Ovary (tissue), 9 donors: Measurements from ENCODE around the gene ANKZF1. TPM values are rescaled to one million over a fixed set of nuclear protein-coding genes. Genes with fewer than 3 reads are reported as not detected.

Experiments used
- DNase-seq, 5 donors: peaks; one replicate each; pipeline ENCODE4 v3.0.0-alpha.2; 2019 to 2020
- H3K27ac ChIP-seq, 2 donors: fragments of 200-600 bp; one replicate each; pipeline versions ENCODE4 v1.5.1 to v1.8.0; 2019 to 2022
- H3K27me3 ChIP-seq: fragments of 200-600 bp; one replicate; pipeline ENCODE4 v1.8.0; 2022
- H3K36me3 ChIP-seq: fragments of 200-600 bp; sonication (generic); one replicate; pipeline ENCODE4 v1.5.1; 2019
- H3K4me1 ChIP-seq: one replicate; pipeline ENCODE4 v1.8.1; 2013; ENCODE audit warnings: mild to moderate bottlenecking, moderate library complexity; ENCODE audit not compliant: insufficient read depth
- H3K4me3 ChIP-seq: fragments of 200-600 bp; sonication (generic); one replicate; pipeline ENCODE4 v1.5.1; 2017
- H3K9me3 ChIP-seq, 2 donors: fragments of 200-600 bp in 1 of 2; sonication (generic) in 1 of 2; one replicate each; pipeline versions ENCODE4 v1.5.1 to v1.8.1; 2013 to 2019; ENCODE audit warnings: mild to moderate bottlenecking in 1 of 2, moderate library complexity in 1 of 2
- CTCF ChIP-seq, 3 donors: fragments of 450-650 bp in 2 of 3; fragments of 200-600 bp in 1 of 3; IDR thresholded peaks; one replicate each; pipeline versions ENCODE4 v1.5.1 to v1.8.0; 2016 to 2022; ENCODE audit warnings: antibody characterized with exemption in 3 of 3, mild to moderate bottlenecking in 1 of 3
- EP300 ChIP-seq: sonication (generic); formaldehyde crosslinking; IDR thresholded peaks from one replicate; pipeline ENCODE4 v1.6.1; 2017; ENCODE audit warnings: antibody characterized with exemption
- POLR2A ChIP-seq: fragments of 450-650 bp; IDR thresholded peaks from one replicate; pipeline ENCODE4 v1.6.1; 2017; ENCODE audit warnings: antibody characterized with exemption, mild to moderate bottlenecking, moderate library complexity
- WGBS, 3 donors: extraction: QIAGEN DNeasy Blood & Tissue Kit in 1 of 3; methylation state at CpG; one replicate each; pipeline versions ENCODE4 v1.1.5 to v1.1.7; 2013 to 2017; 5-methylcytosine and 5-hydroxymethylcytosine counted together
- intact Hi-C, 4 donors: fragments of 100-400 bp; cut with DNase I; formaldehyde crosslinking; loops; one replicate each; pipeline versions ENCODE4 v1.11.0 to v1.15.1; 2022 to 2023
- polyA plus RNA-seq, 2 donors: library from polyadenylated mRNA; stranded (reverse); fragments of 200-250 nt in 1 of 2; fragments of 350-450 nt in 1 of 2; fragmentation: Illumina TruSeq in 1 of 2; extraction: RNeasy Lipid Tissue Mini Kit (QIAGEN cat#74804) in 1 of 2; gene quantifications; one replicate each; pipeline ENCODE4 v1.2.3, GENCODE V29; 2013 to 2014
- total RNA-seq, 7 donors: library from RNA; depleted of rRNA in 2 of 7; stranded (reverse); fragments of >200 nt in 2 of 7; fragmentation: NEBNext Ultra II Directional in 3 of 7; extraction: Animal tissue kit (Norgen Biotek cat#: 25700) in 3 of 7; gene quantifications; one replicate each; pipeline versions ENCODE4 v1.1.0 to v1.2.4, GENCODE V29; 2016 to 2023
- donor health status: DM: no; HTN: no; CAD: no; lungs with moderate emphysema.
- donor health status: DM: no; HTN: no; CAD: no.
- donor health status: Bipolar disorder and iron deficiency.
- donor health status: DM: yes; HTN: yes; CAD: no.
- donor health status: DM: no; HTN: no; CAD: no.
- donor health status: DM: yes; HTN: yes; CAD: no.

The ANKZF1 gene
- total and polyA plus RNA-seq, 9 donors: 33.1 to 60.2 (median 39.0) TPM

GRCh38 chr2:219207134-219207883 lies 22.3 kb upstream of the ANKZF1 start:
- Histone ChIP-seq H3K36me3 (no peaks in the 10 kb centered on the region), H3K9me3 (no peaks in the 10 kb centered on the region), H3K4me1 (peaks cover 4% of the 10 kb centered on the region), H3K27ac (peak overlapping the region; percentile 89 to 99), H3K4me3 (peak overlapping the region; percentile 75), H3K27me3 (no peaks in the 10 kb centered on the region)
- peak in 1 of 5 donors; percentile 42 for DNase-seq
- intact Hi-C loops: no loop called here
- no peak for TF ChIP-seq EP300
- no peak for TF ChIP-seq POLR2A
- no peak for TF ChIP-seq CTCF (IDR thresholded peaks at IDR 0.05)
- WGBS, 3 donors: 3 to 6% (median 6%) methylated on average over 22 of the region's 22 CpGs

GRCh38 chr2:219207884-219208740 lies 21.5 kb upstream of the ANKZF1 start:
- Histone ChIP-seq H3K4me1 (peaks cover 4% of the 10 kb centered on the region), H3K27ac (peak overlapping the region in 1 of 2 donors; percentile 89), H3K36me3 (no peaks in the 10 kb centered on the region), H3K4me3 (no peak overlapping the region), H3K9me3 (no peaks in the 10 kb centered on the region), H3K27me3 (no peaks in the 10 kb centered on the region)
- intact Hi-C loops: no loop called here
- DNase-seq: peak in 3 of 5 donors; percentile 45 to 57 (median 47)
- 38 to 53% (median 39%) methylated on average over 17 of the region's 17 CpGs for WGBS, 3 donors
- TF ChIP-seq EP300: no peak
- TF ChIP-seq CTCF (IDR thresholded peaks at IDR 0.05): no peak
- no peak for TF ChIP-seq POLR2A

GRCh38 chr2:219209236-219210195 lies 20.1 kb upstream of the ANKZF1 start:
- WGBS, 3 donors: 77 to 80% (median 78%) methylated on average over 18 of the region's 18 CpGs
- Histone ChIP-seq H3K4me3 (no peak overlapping the region), H3K4me1 (peaks cover 4% of the 10 kb centered on the region), H3K9me3 (no peaks in the 10 kb centered on the region), H3K27ac (no peak overlapping the region), H3K36me3 (no peaks in the 10 kb centered on the region), H3K27me3 (no peaks in the 10 kb centered on the region)
- TF ChIP-seq POLR2A: no peak
- no peak for TF ChIP-seq EP300
- TF ChIP-seq CTCF (IDR thresholded peaks at IDR 0.05): no peak
- no peak for DNase-seq
- intact Hi-C loops: no loop called here
